Measurements from ENCODE around the gene MCF2.

DNA sequence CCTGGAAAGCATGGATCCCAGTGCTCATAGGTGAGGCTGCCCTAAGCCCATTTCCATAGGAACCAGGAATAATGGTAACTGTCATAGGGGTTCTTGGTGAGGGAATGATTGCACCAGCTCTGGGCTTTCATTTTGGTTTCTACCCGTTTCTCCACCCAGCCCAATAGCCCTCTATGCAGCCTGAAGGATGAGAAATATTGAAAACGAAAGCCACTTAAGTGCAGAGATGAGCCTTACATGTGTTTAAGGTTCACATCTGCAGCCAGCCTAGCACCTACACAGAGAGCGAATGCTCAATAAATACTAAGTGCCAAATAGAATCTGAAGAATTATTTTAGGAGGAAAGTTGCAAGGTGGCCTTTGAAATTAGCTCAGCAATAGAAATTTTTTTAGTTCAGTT, 60.4 kb downstream of the MCF2 start:
- TF ChIP-seq, protein P1, sequence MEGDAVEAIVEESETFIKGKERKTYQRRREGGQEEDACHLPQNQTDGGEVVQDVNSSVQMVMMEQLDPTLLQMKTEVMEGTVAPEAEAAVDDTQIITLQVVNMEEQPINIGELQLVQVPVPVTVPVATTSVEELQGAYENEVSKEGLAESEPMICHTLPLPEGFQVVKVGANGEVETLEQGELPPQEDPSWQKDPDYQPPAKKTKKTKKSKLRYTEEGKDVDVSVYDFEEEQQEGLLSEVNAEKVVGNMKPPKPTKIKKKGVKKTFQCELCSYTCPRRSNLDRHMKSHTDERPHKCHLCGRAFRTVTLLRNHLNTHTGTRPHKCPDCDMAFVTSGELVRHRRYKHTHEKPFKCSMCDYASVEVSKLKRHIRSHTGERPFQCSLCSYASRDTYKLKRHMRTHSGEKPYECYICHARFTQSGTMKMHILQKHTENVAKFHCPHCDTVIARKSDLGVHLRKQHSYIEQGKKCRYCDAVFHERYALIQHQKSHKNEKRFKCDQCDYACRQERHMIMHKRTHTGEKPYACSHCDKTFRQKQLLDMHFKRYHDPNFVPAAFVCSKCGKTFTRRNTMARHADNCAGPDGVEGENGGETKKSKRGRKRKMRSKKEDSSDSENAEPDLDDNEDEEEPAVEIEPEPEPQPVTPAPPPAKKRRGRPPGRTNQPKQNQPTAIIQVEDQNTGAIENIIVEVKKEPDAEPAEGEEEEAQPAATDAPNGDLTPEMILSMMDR (IDR thresholded peaks at IDR 0.05), result no peak
- TF ChIP-seq POLR2A (IDR thresholded peaks at IDR 0.05), result no peak
